HepG2 (cell line): ENCODE data around the gene CELF5. TPM values are rescaled to one million over a fixed set of nuclear protein-coding genes. Genes with fewer than 3 reads are reported as not detected.

Source experiments
- ATAC-seq: fragments of 200-7000 bp; cut with Tn5 transposase; 3 replicates; pipeline ENCODE4 v1.9.1; 2020; ENCODE audit warnings: mild to moderate bottlenecking, moderate library complexity
- BruUV-seq: library from RNA; stranded (reverse); fragments of 400-500 nt; replicated peaks from 2 replicates; lab custom pipeline; 2021; lab: Mats Ljungman, UMichigan
- CTCF ChIA-PET: fragments of 300-600 bp; formaldehyde crosslinking; extraction: SDS; loops from one replicate; lab custom pipeline; 2021; ENCODE audit warnings: low total read pairs, inconsistent platforms, low intra/inter-chr PET ratio; lab: Yijun Ruan, JAX
- POLR2A ChIA-PET: fragments of 350-600 bp; sonication (Branson Sonifier 250); formaldehyde crosslinking; loops from one replicate; lab custom pipeline; 2020; ENCODE audit warnings: antibody characterized with exemption, inconsistent platforms; lab: Yijun Ruan, JAX
- DNase-seq: peaks from one replicate; pipeline ENCODE4 v3.0.0-alpha.2; 2015; ENCODE audit warnings: low spot score
- FAIRE-seq: peaks from 3 replicates; lab custom pipeline; 2011; peaks lifted over from hg19 to GRCh38; lab: Jason Lieb, UNC
- H2AFZ ChIP-seq: one replicate; pipeline ENCODE4 v1.6.1; 2011; ENCODE audit warnings: low read length, inconsistent platforms
- H3K27ac ChIP-seq: fragments of 300-600 bp; 3 replicates; pipeline ENCODE4 v1.8.0; 2011; ENCODE audit warnings: mixed run types, mild to moderate bottlenecking, mixed read lengths, low read length, inconsistent platforms; ENCODE audit not compliant: insufficient read depth; ENCODE audit errors: extremely low read length
- H3K27me3 ChIP-seq, 2 experiments: fragments of 200-600 bp in 1 of 2; 2 replicates in 1 of 2; 3 replicates in 1 of 2; pipeline versions ENCODE4 v1.6.0 to v1.8.0; 2011; ENCODE audit warnings: low read length in 2 of 2, mild to moderate bottlenecking in 2 of 2, moderate library complexity in 2 of 2, inconsistent platforms in 1 of 2; ENCODE audit not compliant: insufficient read depth in 2 of 2, control insufficient read depth in 1 of 2
- H3K36me3 ChIP-seq, 2 experiments: fragments of 200-600 bp in 1 of 2; replicated peaks in 1 of 2; 2 replicates in 1 of 2; 3 replicates in 1 of 2; pipeline versions ENCODE4 v1.5.1 to v1.8.0; 2011; ENCODE audit warnings: low read length in 2 of 2, inconsistent platforms in 1 of 2; ENCODE audit not compliant: insufficient read depth in 2 of 2, control insufficient read depth in 1 of 2
- H3K4me1 ChIP-seq: 2 replicates; pipeline ENCODE4 v1.5.1; 2012; ENCODE audit warnings: low read length, inconsistent platforms; ENCODE audit not compliant: insufficient read depth
- H3K4me2 ChIP-seq: 2 replicates; pipeline ENCODE4 v1.6.0; 2011; ENCODE audit warnings: low read depth, low read length, inconsistent platforms
- H3K4me3 ChIP-seq, 3 experiments: fragments of 200-600 bp in 1 of 3; sonication (generic), shearing (Covaris generic) in 1 of 3; replicated peaks in 1 of 3; 2 replicates each; pipeline ENCODE4 v1.5.1; 2011 to 2016; ENCODE audit warnings: low read length in 3 of 3, inconsistent platforms in 2 of 3, low read depth in 2 of 3, mild to moderate bottlenecking in 2 of 3, control low read depth in 1 of 3, mixed read lengths in 1 of 3; ENCODE audit not compliant: insufficient read depth in 1 of 3
- H3K79me2 ChIP-seq: one replicate; pipeline ENCODE4 v1.6.1; 2011; ENCODE audit warnings: low read length, inconsistent platforms; ENCODE audit not compliant: insufficient read depth
- H3K9ac ChIP-seq: 2 replicates; pipeline ENCODE4 v1.6.0; 2011; ENCODE audit warnings: mild to moderate bottlenecking, low read depth, low read length, inconsistent platforms; ENCODE audit not compliant: insufficient read depth
- H3K9me3 ChIP-seq: 2 replicates; pipeline ENCODE4 v1.5.1; 2012; ENCODE audit warnings: mild to moderate bottlenecking, low read length
- H4K20me1 ChIP-seq: 2 replicates; pipeline ENCODE4 v1.6.0; 2011; ENCODE audit warnings: inconsistent platforms, mild to moderate bottlenecking, low read length, moderate library complexity; ENCODE audit not compliant: insufficient read depth
- ARID4A ChIP-seq: sonication (generic); formaldehyde crosslinking; IDR thresholded peaks from 2 replicates; pipeline ENCODE4 v1.5.0; 2020; ENCODE audit warnings: mild to moderate bottlenecking, missing genetic modification reagents, borderline replicate concordance
- ATF6 ChIP-seq: sonication (generic); formaldehyde crosslinking; conservative IDR thresholded peaks from 2 replicates; pipeline ENCODE4 v1.4.0; 2020; ENCODE audit warnings: missing genetic modification reagents
- BCL6 ChIP-seq: IDR thresholded peaks from 2 replicates; pipeline ENCODE4 v1.6.1; 2016; ENCODE audit warnings: missing genetic modification reagents, missing compliant biosample characterization
- BORCS8-MEF2B ChIP-seq: sonication (generic); formaldehyde crosslinking; IDR thresholded peaks from 2 replicates; pipeline ENCODE4 v1.8.0; 2022; ENCODE audit warnings: mild to moderate bottlenecking, missing genetic modification reagents
- HNRNPK ChIP-seq: fragments of 200-400 bp; formaldehyde crosslinking; IDR thresholded peaks from 2 replicates; pipeline ENCODE4 v1.6.1; 2018; ENCODE audit warnings: low read length, low read depth, moderate library complexity, mild to moderate bottlenecking; ENCODE audit not compliant: poor library complexity, severe bottlenecking
- IKZF1 ChIP-seq: fragments of 450-650 bp; IDR thresholded peaks from 2 replicates; pipeline ENCODE4 v1.7.1; 2016
- NCOR1 ChIP-seq: fragments of 200-600 bp; sonication (generic); IDR thresholded peaks from 2 replicates; pipeline ENCODE4 v1.7.0; 2017; ENCODE audit warnings: antibody characterized with exemption, low read length, borderline replicate concordance
- PBX2 ChIP-seq: IDR thresholded peaks from 2 replicates; pipeline ENCODE4 v1.6.1; 2016; ENCODE audit warnings: control low read depth
- TBL1XR1 ChIP-seq: fragments of 150-350 bp; IDR thresholded peaks from 2 replicates; pipeline ENCODE4 v1.6.1; 2014; ENCODE audit warnings: borderline replicate concordance, low read length; ENCODE audit not compliant: partially characterized antibody
- ZFP36L2 ChIP-seq: sonication (generic); formaldehyde crosslinking; IDR thresholded peaks from 2 replicates; pipeline ENCODE4 v1.4.0; 2020; ENCODE audit warnings: missing genetic modification reagents
- ZNF18 ChIP-seq: sonication (generic); formaldehyde crosslinking; IDR thresholded peaks from 2 replicates; pipeline ENCODE4 v1.8.0; 2022; ENCODE audit warnings: mild to moderate bottlenecking, missing genetic modification reagents; ENCODE audit not compliant: insufficient replicate concordance
- ZNF205 ChIP-seq: IDR thresholded peaks from 2 replicates; pipeline ENCODE4 v1.6.1; 2018; ENCODE audit warnings: missing biosample characterization, missing genetic modification reagents
- ZNF367 ChIP-seq: sonication (generic); formaldehyde crosslinking; IDR thresholded peaks from 2 replicates; pipeline ENCODE4 v1.4.0; 2020; ENCODE audit warnings: missing genetic modification reagents, borderline replicate concordance
- ZNF468 ChIP-seq: sonication (generic); formaldehyde crosslinking; IDR thresholded peaks from 2 replicates; pipeline ENCODE4 v1.8.0; 2022; ENCODE audit warnings: mild to moderate bottlenecking, moderate library complexity, missing genetic modification reagents
- WGBS: methylation state at CpG from one replicate; pipeline ENCODE4 v1.1.6; 2017; ENCODE audit warnings: low lambda C conversion rate; 5-methylcytosine and 5-hydroxymethylcytosine counted together
- in situ Hi-C: cut with HindIII; loops from 2 replicates; pipeline ENCODE4 v1.10.0; 2017; ENCODE audit warnings: low pct_unique_long_range_greater_than_20kb; ENCODE audit not compliant: extremely low pct_ligation_motif_present
- intact Hi-C: fragments of 100-400 bp; cut with micrococcal nuclease; formaldehyde crosslinking; loops from one replicate; pipeline ENCODE4 v1.10.0; 2022; ENCODE audit not compliant: unreplicated experiment
- polyA plus RNA-seq, 8 experiments: library from polyadenylated mRNA; depleted of rRNA in 3 of 8; stranded (reverse) in 7 of 8; unstranded in 1 of 8; fragments of >200 nt; fragmentation: Illumina TruSeq in 4 of 8; extraction: Trizol in 4 of 8; gene quantifications; 2 replicates each; pipeline versions ENCODE4 v1.2.1 to v1.2.3, GENCODE V29; 2011 to 2016; ENCODE audit warnings: low read depth in 4 of 8, missing spikeins in 1 of 8, mixed read lengths in 1 of 8; ENCODE audit not compliant: insufficient read depth in 1 of 8
- total RNA-seq, 5 experiments: library from RNA; depleted of rRNA; stranded (reverse); fragments of >200 nt; fragmentation: Illumina TruSeq; extraction: Trizol; gene quantifications; 2 replicates each; pipeline ENCODE4 v1.2.3, GENCODE V29; 2016; ENCODE audit warnings: low read depth in 1 of 5

Gene CELF5
- total and polyA plus RNA-seq, 2 of the 13 experiments (the other 11 are each of a cell fraction or from before 2014, with no cell fraction given), result 0.31 to 0.84 TPM

- H3K9ac ChIP-seq, result peak overlapping the region; percentile 49; the same call in 1 of the 2 replicates
- peak; percentile 74 for ATAC-seq
- CTCF ChIA-PET, result interaction anchor here (1.1 to 1.3 kb wide), 3 partner anchors 10 to 325 kb away, joined by 3 to 4 read pairs (median 3); no protein-coding TSS in a partner anchor
- no peaks in the 10 kb centered on the region for H3K9me3 ChIP-seq
- H3K36me3 ChIP-seq, result no peaks in the 10 kb centered on the region
- no peak overlapping the region for H3K27ac ChIP-seq
- peak overlapping the region; percentile 16 to 78 (median 68); a peak in 4 of 6 replicates for H3K4me3 ChIP-seq
- H3K4me1 ChIP-seq, result peaks cover 30% of the 10 kb centered on the region
- peaks cover 2 to 24% of the 10 kb centered on the region in 2 experiments; a peak in 3 of 5 replicates for H3K27me3 ChIP-seq
- intact Hi-C loops, result no loop called here
- in situ Hi-C loops, result no loop called here
- 7% methylated on average over 18 of the region's 19 CpGs for WGBS
- H4K20me1 ChIP-seq, result no peaks in the 10 kb centered on the region
- peak overlapping the region; percentile 95 for H3K4me2 ChIP-seq
- no peaks in the 10 kb centered on the region for H3K79me2 ChIP-seq
- DNase-seq, result peak; percentile 65
- POLR2A ChIA-PET, result interaction anchor here (1.1 to 2.3 kb wide), 5 partner anchors 10 to 408 kb away, joined by 5 to 55 read pairs (median 5); partner anchors contain the start of gene ZNF556
- FAIRE-seq, result no peak
- no peak overlapping the region for H2AFZ ChIP-seq
- no TSS peak for BruUV-seq
- TF ChIP-seq ZNF367 (CRISPR knock-in tag) (0 out of 2 replicates have a peak, but pooled peaks have one; percentile 39), ZNF18 (CRISPR knock-in tag) (no peak), IKZF1 (no peak), PBX2 (CRISPR knock-in tag) (peak; percentile 88), ATF6 (CRISPR knock-in tag) (no peak), TBL1XR1 (no peak), NCOR1 (no peak), ZNF468 (no peak), BORCS8-MEF2B (CRISPR knock-in tag) (peak; percentile 57; the same call in 1 of the 2 replicates), HNRNPK (no peak), BCL6 (CRISPR knock-in tag) (no peak), ZFP36L2 (CRISPR knock-in tag) (no peak), ZNF205 (no peak), ARID4A (no peak)
Measured at GRCh38 chr19:3274942-3275582, 50.6 kb downstream of the CELF5 start.
